Activated CD4-positive, alpha-beta T cell treated with anti-CD3 and anti-CD28 coated beads, Interleukin-2, amount 10 ng/mL, durations not matched to agents 7 days and 5 days (primary cell): ENCODE data around the gene ACE. TPM values are rescaled to one million over a fixed set of nuclear protein-coding genes. Genes with fewer than 3 reads are reported as not detected.

Experiments
- CTCF ChIA-PET: fragments of 350-600 bp; sonication (Branson Sonifier 250); formaldehyde crosslinking; loops from one replicate; lab custom pipeline; 2021; ENCODE audit warnings: antibody characterized with exemption; lab: Charles Lee
- POLR2A ChIA-PET: fragments of 350-600 bp; sonication (Branson Sonifier 250); formaldehyde crosslinking; loops from one replicate; lab custom pipeline; 2021; ENCODE audit warnings: antibody characterized with exemption; lab: Charles Lee
- DNase-seq: peaks from one replicate; pipeline ENCODE4 v3.0.0-alpha.2; 2020
- H3K27ac Mint-ChIP-seq: one replicate; pipeline ENCODE4 v1.8.0; 2021; ENCODE audit warnings: mild to moderate bottlenecking, moderate library complexity, mixed read lengths
- H3K27me3 Mint-ChIP-seq: one replicate; pipeline ENCODE4 v1.8.0; 2021; ENCODE audit warnings: mixed read lengths
- H3K36me3 Mint-ChIP-seq: one replicate; pipeline ENCODE4 v1.8.0; 2021; ENCODE audit warnings: low read depth, mixed read lengths
- H3K4me1 Mint-ChIP-seq: one replicate; pipeline ENCODE4 v1.8.0; 2021; ENCODE audit warnings: mixed read lengths
- H3K4me3 Mint-ChIP-seq: one replicate; pipeline ENCODE4 v1.8.0; 2021; ENCODE audit warnings: mild to moderate bottlenecking, moderate library complexity, mixed read lengths
- H3K9me3 Mint-ChIP-seq: one replicate; pipeline ENCODE4 v1.8.0; 2021; ENCODE audit warnings: mixed read lengths
- total RNA-seq, 2 experiments: library from RNA; stranded (reverse); gene quantifications; one replicate each; pipeline ENCODE4 v1.2.3, GENCODE V29; 2021

The ACE gene
- total RNA-seq, 2 experiments from 2014 or later, result 4.1 to 5.9 TPM

GRCh38 chr17:63517825-63518534 is 41.1 kb downstream of the ACE start:
- POLR2A ChIA-PET, result no interaction called here

GRCh38 chr17:63519116-63519881 is 42.4 kb downstream of the ACE start:
- ChIA-PET CTCF (no interaction called here), POLR2A (no interaction called here)
- no peak overlapping the region for H3K4me3 Mint-ChIP-seq
- H3K27me3 Mint-ChIP-seq, result peaks cover 21% of the 10 kb centered on the region
- DNase-seq, result no peak
- no peaks in the 10 kb centered on the region for H3K36me3 Mint-ChIP-seq
- H3K9me3 Mint-ChIP-seq, result no peaks in the 10 kb centered on the region
- peaks cover 7% of the 10 kb centered on the region for H3K4me1 Mint-ChIP-seq
- no peak overlapping the region for H3K27ac Mint-ChIP-seq

More at GRCh38 chr17:63517825-63518534, 41.1 kb downstream of the ACE start:
- H3K36me3 Mint-ChIP-seq, result no peaks in the 10 kb centered on the region
- no peaks in the 10 kb centered on the region for H3K9me3 Mint-ChIP-seq
- H3K27ac Mint-ChIP-seq, result no peak overlapping the region
- no peak for DNase-seq
- H3K4me1 Mint-ChIP-seq, result no peaks in the 10 kb centered on the region
- H3K4me3 Mint-ChIP-seq, result no peak overlapping the region
- CTCF ChIA-PET, result no interaction called here
- H3K27me3 Mint-ChIP-seq, result peaks cover 13% of the 10 kb centered on the region

GRCh38 chr17:63519972-63520882 is 43.4 kb downstream of the ACE start:
- Mint-ChIP-seq H3K4me3 (no peak overlapping the region), H3K27ac (no peak overlapping the region), H3K9me3 (no peaks in the 10 kb centered on the region), H3K4me1 (peaks cover 7% of the 10 kb centered on the region), H3K27me3 (peaks cover 25% of the 10 kb centered on the region), H3K36me3 (no peaks in the 10 kb centered on the region)
- POLR2A ChIA-PET, result no interaction called here
- CTCF ChIA-PET, result no interaction called here
- no peak for DNase-seq

DNA sequence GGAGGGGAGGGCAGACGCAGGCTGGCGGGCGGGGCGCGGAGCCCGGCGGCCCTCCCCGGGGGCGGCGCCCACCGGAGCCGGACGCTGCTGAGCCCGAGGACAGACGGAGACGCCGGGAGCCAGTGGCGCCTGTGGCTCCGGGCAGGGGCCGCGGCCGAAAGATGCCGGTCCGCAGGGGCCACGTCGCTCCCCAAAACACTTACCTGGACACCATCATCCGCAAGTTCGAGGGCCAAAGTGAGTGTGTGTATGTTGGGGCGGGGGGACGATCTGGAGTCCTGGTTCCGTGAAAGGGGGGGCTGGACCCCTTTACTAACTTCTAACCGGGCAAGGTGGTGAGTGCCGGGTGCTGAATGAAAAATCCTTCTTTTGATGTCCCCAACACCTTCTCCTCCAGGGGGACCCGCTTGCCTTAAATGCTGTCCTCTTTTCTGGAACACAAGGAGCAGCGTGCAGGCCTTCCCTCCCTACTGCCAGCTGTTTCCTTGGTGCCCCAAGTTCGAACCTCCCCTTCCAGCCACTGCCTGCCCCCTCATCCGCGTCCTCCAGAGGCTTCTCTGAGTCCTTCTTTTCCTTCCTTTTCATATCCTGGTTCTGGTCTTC is 46.5 kb downstream of the ACE start, which contains the start of gene KCNH6:
KCNH6 (plus strand) TSS at position 106 of the 603 bp plus-strand sequence; CDS start at position 162, 56 bp downstream.
- Mint-ChIP-seq H3K27me3 (peaks cover 24% of the 10 kb centered on the region), H3K4me3 (peak within 1 kb of the TSS; percentile 30), H3K9me3 (no peaks in the 10 kb centered on the region), H3K4me1 (peaks cover 7% of the 10 kb centered on the region), H3K27ac (no peak within 1 kb of the TSS), H3K36me3 (no peaks in the 10 kb centered on the region)
- ChIA-PET CTCF (no interaction called here), POLR2A (no interaction called here)
- no peak for DNase-seq

DNA sequence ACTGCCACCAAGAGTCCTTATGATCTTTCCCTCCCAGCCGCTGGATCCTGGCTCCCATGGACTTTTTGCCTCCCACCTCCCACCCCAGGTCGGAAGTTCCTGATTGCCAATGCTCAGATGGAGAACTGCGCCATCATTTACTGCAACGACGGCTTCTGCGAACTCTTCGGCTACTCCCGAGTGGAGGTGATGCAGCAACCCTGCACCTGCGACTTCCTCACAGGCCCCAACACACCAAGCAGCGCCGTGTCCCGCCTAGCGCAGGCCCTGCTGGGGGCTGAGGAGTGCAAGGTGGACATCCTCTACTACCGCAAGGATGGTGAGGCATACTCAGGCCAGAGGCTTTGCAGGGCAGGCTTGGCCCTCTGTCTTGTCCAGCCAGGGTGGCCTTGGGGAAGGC is 47.2 kb downstream of the ACE start:
- Mint-ChIP-seq H3K4me3 (peak overlapping the region; percentile 30), H3K36me3 (no peaks in the 10 kb centered on the region), H3K4me1 (peaks cover 7% of the 10 kb centered on the region), H3K27ac (no peak overlapping the region), H3K27me3 (peaks cover 24% of the 10 kb centered on the region), H3K9me3 (no peaks in the 10 kb centered on the region)
- ChIA-PET POLR2A (no interaction called here), CTCF (no interaction called here)
- no peak for DNase-seq

GRCh38 chr17:63525190-63525946 is 48.5 kb downstream of the ACE start:
- POLR2A ChIA-PET, result no interaction called here
- H3K27me3 Mint-ChIP-seq, result peaks cover 24% of the 10 kb centered on the region
- H3K36me3 Mint-ChIP-seq, result no peaks in the 10 kb centered on the region
- H3K27ac Mint-ChIP-seq, result no peak overlapping the region
- peaks cover 7% of the 10 kb centered on the region for H3K4me1 Mint-ChIP-seq
- CTCF ChIA-PET, result no interaction called here
- no peaks in the 10 kb centered on the region for H3K9me3 Mint-ChIP-seq
- DNase-seq, result no peak
- no peak overlapping the region for H3K4me3 Mint-ChIP-seq

GRCh38 chr17:63526861-63527260 is 50.0 kb downstream of the ACE start:
- no peaks in the 10 kb centered on the region for H3K36me3 Mint-ChIP-seq
- H3K27ac Mint-ChIP-seq, result no peak overlapping the region
- H3K9me3 Mint-ChIP-seq, result no peaks in the 10 kb centered on the region
- H3K27me3 Mint-ChIP-seq, result peaks cover 19% of the 10 kb centered on the region
- ChIA-PET POLR2A (no interaction called here), CTCF (interaction anchor here (1.3 to 1.5 kb wide), 2 partner anchors 11 to 18 kb away, joined by 3 to 4 read pairs; no protein-coding TSS in a partner anchor)
- no peak overlapping the region for H3K4me3 Mint-ChIP-seq
- no peak for DNase-seq
- peaks cover 7% of the 10 kb centered on the region for H3K4me1 Mint-ChIP-seq

GRCh38 chr17:63528183-63528582 is 51.3 kb downstream of the ACE start:
- DNase-seq, result no peak
- CTCF ChIA-PET, result interaction anchor here (1.5 kb wide), 1 partner anchor 16 kb away, joined by 4 read pairs; no protein-coding TSS in a partner anchor
- no peaks in the 10 kb centered on the region for H3K9me3 Mint-ChIP-seq

GRCh38 chr17:63529711-63530556 is 53.1 kb downstream of the ACE start:
- DNase-seq, result no peak
- ChIA-PET POLR2A (no interaction called here), CTCF (no interaction called here)
- no peak overlapping the region for H3K27ac Mint-ChIP-seq
- H3K4me1 Mint-ChIP-seq, result no peaks in the 10 kb centered on the region
- H3K36me3 Mint-ChIP-seq, result no peaks in the 10 kb centered on the region
- H3K27me3 Mint-ChIP-seq, result peaks cover 6% of the 10 kb centered on the region
- no peaks in the 10 kb centered on the region for H3K9me3 Mint-ChIP-seq
- no peak overlapping the region for H3K4me3 Mint-ChIP-seq

More at GRCh38 chr17:63528183-63528582, 51.3 kb downstream of the ACE start:
- H3K27me3 Mint-ChIP-seq, result peaks cover 16% of the 10 kb centered on the region
- peaks cover 7% of the 10 kb centered on the region for H3K4me1 Mint-ChIP-seq
- no peak overlapping the region for H3K27ac Mint-ChIP-seq
- no peaks in the 10 kb centered on the region for H3K36me3 Mint-ChIP-seq
- no peak overlapping the region for H3K4me3 Mint-ChIP-seq
- POLR2A ChIA-PET, result no interaction called here

GRCh38 chr17:63530557-63531021 is 53.7 kb downstream of the ACE start:
- ChIA-PET POLR2A (interaction anchor here (0.7 kb wide), 1 partner anchor 219 kb away, joined by 3 read pairs; no protein-coding TSS in a partner anchor), CTCF (interaction anchor here (1.2 kb wide), 1 partner anchor 13 kb away, joined by 3 read pairs; no protein-coding TSS in a partner anchor)
- Mint-ChIP-seq H3K27me3 (peaks cover under 1% of the 10 kb centered on the region), H3K27ac (no peak overlapping the region), H3K36me3 (no peaks in the 10 kb centered on the region), H3K4me3 (no peak overlapping the region), H3K4me1 (no peaks in the 10 kb centered on the region), H3K9me3 (no peaks in the 10 kb centered on the region)
- no peak for DNase-seq
